NCI-H1694 (cell line): ENCODE data around the gene RUFY4.
"Not testable (repeated sequence)": the region's sequence is repeated elsewhere in the genome, so short reads cannot be mapped to it uniquely, and the experiment has no call there.

Experiments used
- DNase-seq: peaks from one replicate; lab custom pipeline; 2025; lab: John Stamatoyannopoulos, UW

RUFY4 gene

GRCh38 chr2:218031261-218031660 is 37.8 kb upstream of the RUFY4 start:
- DNase-seq = no peak

GRCh38 chr2:218031771-218032257 is 37.2 kb upstream of the RUFY4 start:
- DNase-seq = no peak

GRCh38 chr2:218032336-218033171 is 36.5 kb upstream of the RUFY4 start:
- DNase-seq = no peak

- no peak for DNase-seq
Observed at GRCh38 chr2:218033208-218033589, 35.9 kb upstream of the RUFY4 start.

GRCh38 chr2:218033590-218034496 is 35.2 kb upstream of the RUFY4 start:
- no peak for DNase-seq

- DNase-seq = peak; percentile 27
Observed at GRCh38 chr2:218034497-218035213, 34.4 kb upstream of the RUFY4 start.

GRCh38 chr2:218035463-218036100 is 33.5 kb upstream of the RUFY4 start:
- no peak for DNase-seq

GRCh38 chr2:218036371-218036770 is 32.7 kb upstream of the RUFY4 start:
- no peak for DNase-seq

- DNase-seq = no peak
Observed at GRCh38 chr2:218039171-218039570, 29.9 kb upstream of the RUFY4 start.

- DNase-seq = no peak
Observed at GRCh38 chr2:218040883-218041282, 28.2 kb upstream of the RUFY4 start.

GRCh38 chr2:218041302-218042168 is 27.5 kb upstream of the RUFY4 start:
- no peak for DNase-seq

GRCh38 chr2:218043100-218043499 is 26.0 kb upstream of the RUFY4 start:
- no peak for DNase-seq

- no peak for DNase-seq
Observed at GRCh38 chr2:218043701-218044109, 25.3 kb upstream of the RUFY4 start.

GRCh38 chr2:218044599-218044998 is 24.5 kb upstream of the RUFY4 start:
- not testable (repeated sequence) for DNase-seq

- DNase-seq = no peak
Observed at GRCh38 chr2:218046238-218046637, 22.8 kb upstream of the RUFY4 start.

- DNase-seq = no peak
Observed at GRCh38 chr2:218047536-218048225, 21.4 kb upstream of the RUFY4 start.

- no peak for DNase-seq
Observed at GRCh38 chr2:218051903-218052302, 17.1 kb upstream of the RUFY4 start.

GRCh38 chr2:218059289-218059688 is 9.8 kb upstream of the RUFY4 start:
- no peak for DNase-seq

GRCh38 chr2:218060118-218060517 is 8.9 kb upstream of the RUFY4 start:
- DNase-seq = no peak
